Glutamatergic neuron (in vitro differentiated cells): Measurements from ENCODE around the gene PLEKHD1. TPM values are rescaled to one million over a fixed set of nuclear protein-coding genes. Genes with fewer than 3 reads are reported as not detected.

Experiments used
- DNase-seq: peaks from one replicate; pipeline ENCODE4 v3.0.0; 2022
- H3K27ac Mint-ChIP-seq: one replicate; pipeline ENCODE4 v1.8.0; 2020; ENCODE audit warnings: mild to moderate bottlenecking, mixed read lengths, inconsistent platforms; ENCODE audit not compliant: unreplicated experiment
- H3K27me3 Mint-ChIP-seq: one replicate; pipeline ENCODE4 v1.8.0; 2020; ENCODE audit warnings: mild to moderate bottlenecking, moderate library complexity, mixed read lengths, inconsistent platforms; ENCODE audit not compliant: unreplicated experiment
- H3K36me3 Mint-ChIP-seq: one replicate; pipeline ENCODE4 v1.8.0; 2020; ENCODE audit warnings: mild to moderate bottlenecking, mixed read lengths, inconsistent platforms; ENCODE audit not compliant: unreplicated experiment
- H3K4me1 Mint-ChIP-seq: one replicate; pipeline ENCODE4 v1.8.0; 2020; ENCODE audit warnings: mild to moderate bottlenecking, low read depth, mixed read lengths, inconsistent platforms; ENCODE audit not compliant: unreplicated experiment
- H3K4me3 Mint-ChIP-seq: one replicate; pipeline ENCODE4 v1.8.0; 2020; ENCODE audit warnings: mild to moderate bottlenecking, mixed read lengths, inconsistent platforms; ENCODE audit not compliant: unreplicated experiment
- H3K9me3 Mint-ChIP-seq: one replicate; pipeline ENCODE4 v1.8.0; 2020; ENCODE audit warnings: mild to moderate bottlenecking, moderate library complexity, mixed read lengths, inconsistent platforms; ENCODE audit not compliant: unreplicated experiment
- CTCF ChIP-seq: fragments of 200-600 bp; sonication (generic); IDR thresholded peaks from one replicate; pipeline ENCODE4 v1.5.0; 2021; ENCODE audit not compliant: partially characterized antibody, unreplicated experiment
- total RNA-seq: library from RNA; stranded (reverse); fragmentation: NEBNext Ultra II Directional; extraction: Animal tissue kit (Norgen Biotek cat#: 25700); gene quantifications from one replicate; pipeline ENCODE4 v1.2.1, GENCODE V29; 2021; ENCODE audit not compliant: unreplicated experiment

Gene PLEKHD1
- total RNA-seq, 1 donor from 2014 or later = 1.3 TPM

- H3K4me1 Mint-ChIP-seq = peaks cover 4% of the 10 kb centered on the region
Measured at GRCh38 chr14:69537900-69538299, 53.4 kb downstream of the PLEKHD1 start.

GRCh38 chr14:69538766-69539165 is 54.2 kb downstream of the PLEKHD1 start:
- no peak overlapping the region for H3K27ac Mint-ChIP-seq
- H3K4me1 Mint-ChIP-seq = peaks cover 7% of the 10 kb centered on the region
- no peak overlapping the region for H3K4me3 Mint-ChIP-seq
- H3K9me3 Mint-ChIP-seq = peaks cover 1% of the 10 kb centered on the region
- TF ChIP-seq CTCF = no peak
- peaks cover 4% of the 10 kb centered on the region for H3K36me3 Mint-ChIP-seq
- no peak for DNase-seq
- no peaks in the 10 kb centered on the region for H3K27me3 Mint-ChIP-seq

More at GRCh38 chr14:69537900-69538299, 53.4 kb downstream of the PLEKHD1 start:
- DNase-seq = no peak
- Mint-ChIP-seq H3K9me3 (peaks cover 1% of the 10 kb centered on the region), H3K36me3 (peaks cover 4% of the 10 kb centered on the region), H3K4me3 (no peak overlapping the region), H3K27ac (no peak overlapping the region), H3K27me3 (no peaks in the 10 kb centered on the region)
- no peak for TF ChIP-seq CTCF

- no peak for DNase-seq
- peak overlapping the region; percentile 43 for H3K27ac Mint-ChIP-seq
- TF ChIP-seq CTCF = no peak
- peaks cover 4% of the 10 kb centered on the region for H3K9me3 Mint-ChIP-seq
- no peak overlapping the region for H3K4me3 Mint-ChIP-seq
- H3K36me3 Mint-ChIP-seq = peaks cover 4% of the 10 kb centered on the region
- no peaks in the 10 kb centered on the region for H3K27me3 Mint-ChIP-seq
- H3K4me1 Mint-ChIP-seq = peaks cover 13% of the 10 kb centered on the region
Measured at GRCh38 chr14:69539631-69540410, 55.3 kb downstream of the PLEKHD1 start.

- H3K9me3 Mint-ChIP-seq = peaks cover 4% of the 10 kb centered on the region
- no peak for DNase-seq
- no peak for TF ChIP-seq CTCF
- H3K36me3 Mint-ChIP-seq = peaks cover 6% of the 10 kb centered on the region
- peaks cover 9% of the 10 kb centered on the region for H3K4me1 Mint-ChIP-seq
- H3K27me3 Mint-ChIP-seq = no peaks in the 10 kb centered on the region
- no peak overlapping the region for H3K4me3 Mint-ChIP-seq
- H3K27ac Mint-ChIP-seq = no peak overlapping the region
Measured at GRCh38 chr14:69540654-69541335, 56.3 kb downstream of the PLEKHD1 start.

GRCh38 chr14:69542311-69542710 is 57.8 kb downstream of the PLEKHD1 start:
- TF ChIP-seq CTCF = no peak
- Mint-ChIP-seq H3K27ac (no peak overlapping the region), H3K4me3 (no peak overlapping the region), H3K9me3 (peaks cover 11% of the 10 kb centered on the region), H3K4me1 (peaks cover 9% of the 10 kb centered on the region), H3K36me3 (peaks cover 10% of the 10 kb centered on the region), H3K27me3 (peaks cover 3% of the 10 kb centered on the region)
- no peak for DNase-seq
